ENCODE results near the gene TRIM10. TPM values are rescaled to one million over a fixed set of nuclear protein-coding genes. Genes with fewer than 3 reads are reported as not detected.

Gene TRIM10
- total RNA-seq, 1 donor from 2014 or later, result not detected

DNA sequence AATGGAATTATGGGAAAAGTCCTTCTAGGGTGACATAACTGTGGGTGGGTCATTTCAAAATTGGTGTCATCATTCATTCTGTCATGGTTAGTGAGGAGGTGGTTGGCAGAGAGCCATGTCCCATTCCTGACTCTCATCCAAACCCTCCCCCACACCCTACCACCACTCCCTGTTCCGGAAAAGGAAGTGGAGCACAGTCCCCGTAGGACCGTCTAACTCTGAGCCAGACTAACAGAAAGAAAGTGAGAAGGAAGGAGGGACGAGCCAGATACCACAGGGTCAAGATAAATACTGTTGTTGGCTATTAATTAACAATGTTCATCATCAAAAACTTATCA, 4.8 kb downstream of the TRIM10 start:
- Histone ChIP-seq H3K27ac (replicated peaks) (peak overlapping the region; percentile 2), H3K9me3 (replicated peaks) (no peaks in the 10 kb centered on the region), H3K27me3 (ENCODE audit: low read depth) (peaks cover 35% of the 10 kb centered on the region), H3K4me3 (no peak overlapping the region), H3K36me3 (no peaks in the 10 kb centered on the region), H3K4me1 (peaks cover 25% of the 10 kb centered on the region)
- intact Hi-C loops (cut with micrococcal nuclease), result no loop called here
- TF ChIP-seq, protein P1, sequence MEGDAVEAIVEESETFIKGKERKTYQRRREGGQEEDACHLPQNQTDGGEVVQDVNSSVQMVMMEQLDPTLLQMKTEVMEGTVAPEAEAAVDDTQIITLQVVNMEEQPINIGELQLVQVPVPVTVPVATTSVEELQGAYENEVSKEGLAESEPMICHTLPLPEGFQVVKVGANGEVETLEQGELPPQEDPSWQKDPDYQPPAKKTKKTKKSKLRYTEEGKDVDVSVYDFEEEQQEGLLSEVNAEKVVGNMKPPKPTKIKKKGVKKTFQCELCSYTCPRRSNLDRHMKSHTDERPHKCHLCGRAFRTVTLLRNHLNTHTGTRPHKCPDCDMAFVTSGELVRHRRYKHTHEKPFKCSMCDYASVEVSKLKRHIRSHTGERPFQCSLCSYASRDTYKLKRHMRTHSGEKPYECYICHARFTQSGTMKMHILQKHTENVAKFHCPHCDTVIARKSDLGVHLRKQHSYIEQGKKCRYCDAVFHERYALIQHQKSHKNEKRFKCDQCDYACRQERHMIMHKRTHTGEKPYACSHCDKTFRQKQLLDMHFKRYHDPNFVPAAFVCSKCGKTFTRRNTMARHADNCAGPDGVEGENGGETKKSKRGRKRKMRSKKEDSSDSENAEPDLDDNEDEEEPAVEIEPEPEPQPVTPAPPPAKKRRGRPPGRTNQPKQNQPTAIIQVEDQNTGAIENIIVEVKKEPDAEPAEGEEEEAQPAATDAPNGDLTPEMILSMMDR (IDR thresholded peaks at IDR 0.05; ENCODE audit: borderline replicate concordance), result no peak
- DNase-seq, result peak; percentile 39

DNA sequence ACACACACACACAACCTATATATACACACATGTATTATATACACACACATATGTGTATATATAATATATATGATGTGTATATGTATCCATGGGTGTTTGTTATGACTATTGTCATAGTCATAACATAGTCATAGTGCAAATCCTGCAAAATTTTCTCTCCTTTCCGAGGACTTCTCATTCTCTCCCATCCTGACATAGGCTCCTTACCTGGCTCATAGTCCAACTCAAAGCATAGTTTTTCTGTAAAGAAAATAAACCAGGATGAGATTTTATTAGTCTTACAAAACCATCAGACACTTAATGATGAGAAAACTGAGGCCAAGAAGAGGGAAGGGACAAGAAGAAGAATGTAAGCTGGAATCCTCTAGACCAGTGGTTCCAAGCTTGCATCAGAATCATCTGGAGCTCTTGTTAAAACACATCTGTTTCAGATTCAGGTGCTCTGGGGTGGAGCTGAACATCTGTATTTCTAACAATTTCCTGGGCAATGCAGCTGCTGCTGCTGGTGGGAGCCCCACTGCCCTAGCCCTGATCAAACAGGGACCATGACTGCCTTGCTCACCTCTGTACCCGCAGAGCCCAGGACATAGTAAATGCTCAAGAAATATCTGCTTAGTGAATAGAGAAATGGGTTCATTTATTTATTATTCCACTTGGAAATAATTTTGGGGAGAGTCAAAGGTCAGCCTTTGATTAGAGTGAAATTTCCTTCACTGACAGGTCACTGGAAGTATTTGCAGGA, 5.3 kb downstream of the TRIM10 start:
- Histone ChIP-seq H3K4me3 (no peak overlapping the region), H3K27ac (replicated peaks) (peak overlapping the region; percentile 30), H3K4me1 (peaks cover 25% of the 10 kb centered on the region), H3K27me3 (ENCODE audit: low read depth) (peaks cover 37% of the 10 kb centered on the region), H3K36me3 (no peaks in the 10 kb centered on the region), H3K9me3 (replicated peaks) (no peaks in the 10 kb centered on the region)
- DNase-seq, result no peak
- TF ChIP-seq, protein P1 (IDR thresholded peaks at IDR 0.05; ENCODE audit: borderline replicate concordance), result no peak
- intact Hi-C loops (cut with micrococcal nuclease), result no loop called here

DNA sequence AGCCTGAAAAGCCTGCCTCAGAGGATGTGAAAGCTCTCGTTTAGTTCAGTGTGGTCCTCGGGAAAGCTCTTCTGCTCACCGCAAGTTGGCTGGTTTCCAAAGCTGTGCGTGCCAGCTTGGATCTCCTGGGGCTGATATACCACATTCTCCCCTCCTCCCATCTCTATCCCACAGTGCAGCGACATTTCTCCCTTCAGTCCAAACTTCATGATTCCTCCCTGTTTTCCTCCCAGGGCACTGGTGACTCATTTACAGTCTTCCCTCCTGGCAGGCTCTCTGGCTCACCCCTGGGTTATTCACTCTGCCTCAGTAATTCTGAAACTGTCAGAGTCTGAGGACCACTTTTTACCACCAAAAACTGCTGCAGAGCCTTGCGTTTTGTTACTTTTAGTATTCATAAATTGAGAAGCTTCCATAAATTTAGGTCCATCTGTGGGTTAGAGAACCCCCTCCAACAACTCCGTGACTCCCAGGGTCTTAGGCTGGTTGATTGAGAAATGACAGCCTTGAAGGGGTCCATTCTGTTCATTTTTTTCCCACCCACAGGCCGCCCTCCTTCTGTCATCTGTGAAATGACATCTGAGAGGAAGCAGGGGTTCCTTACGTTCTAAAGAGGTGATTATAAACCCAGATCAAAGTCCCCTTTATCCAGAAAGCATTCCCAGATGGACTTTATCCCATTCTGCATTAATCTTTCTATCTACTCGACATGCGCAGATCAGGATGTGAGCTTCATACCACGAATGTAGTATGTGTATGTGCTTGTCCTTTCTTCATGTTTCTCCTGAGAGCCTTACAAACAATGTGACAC, 6.1 kb downstream of the TRIM10 start:
- no peak overlapping the region for H3K4me3 ChIP-seq
- no peak overlapping the region for H3K27ac ChIP-seq (replicated peaks)
- no peaks in the 10 kb centered on the region for H3K9me3 ChIP-seq (replicated peaks)
- no peaks in the 10 kb centered on the region for H3K36me3 ChIP-seq
- TF ChIP-seq, protein P1 (IDR thresholded peaks at IDR 0.05; ENCODE audit: borderline replicate concordance), result no peak
- H3K27me3 ChIP-seq (ENCODE audit: low read depth), result peaks cover 43% of the 10 kb centered on the region
- H3K4me1 ChIP-seq, result peaks cover 25% of the 10 kb centered on the region
- intact Hi-C loops (cut with micrococcal nuclease), result no loop called here
- no peak for DNase-seq

DNA sequence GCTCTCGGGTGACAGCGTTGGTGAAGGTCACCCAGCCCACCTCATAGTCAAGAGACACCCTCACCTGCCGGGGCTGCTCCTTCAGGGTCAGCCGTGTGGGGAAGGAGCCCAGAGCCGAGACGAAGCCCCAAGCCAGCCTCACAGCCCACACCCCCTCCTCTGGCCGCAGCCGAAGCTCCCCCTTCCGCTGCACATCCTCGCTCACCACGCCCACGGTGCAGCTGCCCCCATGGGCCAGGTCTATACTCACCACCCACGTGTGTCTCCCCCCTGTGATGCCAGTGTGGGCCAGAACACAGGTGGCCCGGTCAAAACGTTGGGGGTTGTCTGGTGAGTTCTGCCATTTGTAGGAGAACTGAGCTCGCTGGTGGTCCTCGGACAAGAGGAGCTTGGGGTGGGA, 7.0 kb downstream of the TRIM10 start:
- intact Hi-C loops (cut with micrococcal nuclease), result no loop called here
- no peak overlapping the region for H3K4me3 ChIP-seq
- TF ChIP-seq, protein P1 (IDR thresholded peaks at IDR 0.05; ENCODE audit: borderline replicate concordance), result no peak
- no peaks in the 10 kb centered on the region for H3K36me3 ChIP-seq
- peaks cover 25% of the 10 kb centered on the region for H3K4me1 ChIP-seq
- H3K9me3 ChIP-seq (replicated peaks), result no peaks in the 10 kb centered on the region
- DNase-seq, result no peak
- no peak overlapping the region for H3K27ac ChIP-seq (replicated peaks)
- peaks cover 42% of the 10 kb centered on the region for H3K27me3 ChIP-seq (ENCODE audit: low read depth)

DNA sequence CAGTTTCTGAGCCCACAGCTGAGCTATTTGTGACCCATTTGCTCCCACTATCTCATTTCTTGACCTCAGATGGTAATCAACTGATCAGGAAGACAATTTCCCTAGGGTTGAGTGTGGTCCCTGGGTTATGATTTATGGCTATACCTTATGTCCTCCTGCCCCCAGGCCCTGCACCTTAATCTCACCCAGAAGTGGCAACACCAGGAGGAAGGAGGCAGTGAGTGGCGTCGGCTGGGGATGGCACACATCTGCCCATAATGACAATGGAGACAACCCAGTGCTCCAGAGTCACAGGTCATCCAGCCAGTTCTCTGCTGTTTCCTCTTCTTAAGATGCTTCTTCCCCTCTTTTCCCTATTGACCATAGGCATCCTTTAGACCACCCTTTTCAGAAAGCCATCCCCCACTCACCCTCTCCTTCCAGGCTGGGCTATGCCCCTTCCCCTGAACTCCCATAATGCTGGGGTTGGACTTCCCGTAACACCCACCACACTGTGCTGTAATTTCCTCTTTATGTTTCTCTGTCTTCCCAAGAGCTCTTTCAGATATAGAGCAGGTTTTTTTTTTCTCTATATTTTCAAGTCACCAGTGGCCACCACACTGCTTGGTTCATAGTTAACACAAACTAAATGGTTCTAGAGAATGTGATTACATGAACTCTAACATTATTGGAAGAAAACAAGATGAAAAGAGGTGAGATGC, 8.0 kb downstream of the TRIM10 start:
- no peak overlapping the region for H3K27ac ChIP-seq (replicated peaks)
- TF ChIP-seq, protein P1 (IDR thresholded peaks at IDR 0.05; ENCODE audit: borderline replicate concordance), result no peak
- H3K9me3 ChIP-seq (replicated peaks), result no peaks in the 10 kb centered on the region
- H3K27me3 ChIP-seq (ENCODE audit: low read depth), result peaks cover 41% of the 10 kb centered on the region
- no peaks in the 10 kb centered on the region for H3K36me3 ChIP-seq
- H3K4me3 ChIP-seq, result no peak overlapping the region
- peaks cover 25% of the 10 kb centered on the region for H3K4me1 ChIP-seq
- no peak for DNase-seq
- intact Hi-C loops (cut with micrococcal nuclease), result no loop called here

Data from left ventricle myocardium inferior (tissue), 1 donor.